Measurements from ENCODE around the gene ALG11.

GRCh38 chr13:51977625-51978024, 34.6 kb upstream of the ALG11 start:
- no peak for TF ChIP-seq CTCF (IDR thresholded peaks at IDR 0.05)
- TF ChIP-seq EP300 (IDR thresholded peaks at IDR 0.05): no peak

Data from ovary (tissue), 3 donors.